ENCODE measurements around the gene KLF9. TPM values are rescaled to one million over a fixed set of nuclear protein-coding genes. Genes with fewer than 3 reads are reported as not detected.

KLF9 gene
- polyA plus RNA-seq, 1 donor: 2.6 TPM

DNA sequence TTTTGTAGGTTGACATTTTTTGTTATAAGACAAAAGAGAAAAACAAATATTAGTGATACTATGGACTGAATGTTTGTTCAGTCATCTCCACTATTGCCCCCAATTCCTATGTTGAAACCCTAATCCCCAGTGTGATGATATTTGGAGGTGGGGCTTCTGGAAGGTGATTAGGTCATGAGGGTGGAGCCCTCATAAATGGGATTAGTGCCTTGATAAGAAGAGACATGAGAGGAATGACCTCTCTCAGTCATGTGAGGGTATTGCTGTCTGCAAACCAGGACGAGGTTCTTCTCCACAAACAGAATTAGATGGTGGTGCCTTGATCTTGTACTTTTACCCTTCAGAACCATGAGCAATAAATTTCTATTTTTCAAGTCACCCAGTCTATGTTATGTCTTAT lies 34.5 kb upstream of the KLF9 start:
- peak; percentile 20 to 61 for DNase-seq
- Histone ChIP-seq H3K4me3 (ENCODE audit: low read length) (no peak overlapping the region), H3K4me1 (ENCODE audit: control insufficient read depth, insufficient read depth, low read length) (no peaks in the 10 kb centered on the region), H3K27me3 (ENCODE audit: control insufficient read depth, insufficient read depth, low read length) (no peaks in the 10 kb centered on the region), H3K9me3 (ENCODE audit: control insufficient read depth, low read depth, low read length) (no peaks in the 10 kb centered on the region), H3K36me3 (ENCODE audit: control insufficient read depth, insufficient read depth, low read length) (no peaks in the 10 kb centered on the region), H3K27ac (ENCODE audit: low read length) (no peak overlapping the region)
- WGBS (ENCODE audit: insufficient coverage, low lambda C conversion rate): no CpG with 5 or more reads among the region's 1 CpG

DNA sequence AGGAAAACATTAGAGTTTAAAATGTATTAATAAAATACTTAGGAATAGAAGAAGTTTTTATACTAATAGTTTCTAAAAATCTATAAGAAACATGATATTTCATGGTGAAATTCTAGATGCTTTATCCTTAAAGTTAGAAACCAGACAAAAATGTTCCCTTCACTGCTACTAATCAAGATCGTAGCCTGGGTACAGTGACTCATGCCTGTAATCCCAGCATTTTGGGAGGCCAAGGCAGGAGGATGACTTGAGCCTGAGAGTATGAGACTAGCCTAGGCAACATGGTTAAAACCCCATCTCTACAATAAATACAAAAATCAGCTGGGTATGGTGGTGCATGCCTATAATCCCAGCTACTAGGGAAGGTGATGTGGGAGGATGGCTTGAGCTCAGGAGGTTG lies 30.4 kb upstream of the KLF9 start:
- Histone ChIP-seq H3K27ac (ENCODE audit: low read length) (no peak overlapping the region), H3K27me3 (ENCODE audit: control insufficient read depth, insufficient read depth, low read length) (no peaks in the 10 kb centered on the region), H3K9me3 (ENCODE audit: control insufficient read depth, low read depth, low read length) (no peaks in the 10 kb centered on the region), H3K4me3 (ENCODE audit: low read length) (no peak overlapping the region), H3K36me3 (ENCODE audit: control insufficient read depth, insufficient read depth, low read length) (no peaks in the 10 kb centered on the region), H3K4me1 (ENCODE audit: control insufficient read depth, insufficient read depth, low read length) (no peaks in the 10 kb centered on the region)
- no peak for DNase-seq
- 80% methylated on average over 1 of the region's 1 CpG for WGBS (ENCODE audit: insufficient coverage, low lambda C conversion rate)

GRCh38 chr9:70442328-70442848 lies 27.9 kb upstream of the KLF9 start:
- no CpG with 5 or more reads among the region's 1 CpG for WGBS (ENCODE audit: insufficient coverage, low lambda C conversion rate)
- H3K4me1 ChIP-seq (ENCODE audit: control insufficient read depth, insufficient read depth, low read length): no peaks in the 10 kb centered on the region
- H3K9me3 ChIP-seq (ENCODE audit: control insufficient read depth, low read depth, low read length): no peaks in the 10 kb centered on the region
- DNase-seq: no peak
- H3K36me3 ChIP-seq (ENCODE audit: control insufficient read depth, insufficient read depth, low read length): no peaks in the 10 kb centered on the region
- no peak overlapping the region for H3K4me3 ChIP-seq (ENCODE audit: low read length)
- no peaks in the 10 kb centered on the region for H3K27me3 ChIP-seq (ENCODE audit: control insufficient read depth, insufficient read depth, low read length)
- no peak overlapping the region for H3K27ac ChIP-seq (ENCODE audit: low read length)

DNA sequence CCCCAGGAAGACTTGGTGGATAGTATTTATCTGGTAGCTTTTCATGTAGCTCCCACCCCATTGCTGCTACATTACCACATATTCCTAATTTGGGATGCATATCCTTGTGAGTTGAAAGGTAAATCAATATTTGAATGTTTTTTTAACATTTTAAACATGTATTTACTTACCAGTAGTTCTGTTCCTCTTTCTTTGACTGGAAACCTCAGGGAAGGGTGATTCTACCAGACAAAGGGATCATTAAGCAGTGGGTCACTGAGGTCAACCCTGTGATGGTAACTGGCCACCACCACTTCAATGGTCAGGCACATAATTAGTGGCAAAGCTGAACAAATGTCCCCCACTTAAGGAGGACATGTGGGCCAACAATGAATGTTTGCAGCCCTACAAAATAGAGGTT lies 27.2 kb upstream of the KLF9 start:
- Histone ChIP-seq H3K4me3 (ENCODE audit: low read length) (no peak overlapping the region), H3K27ac (ENCODE audit: low read length) (no peak overlapping the region), H3K27me3 (ENCODE audit: control insufficient read depth, insufficient read depth, low read length) (no peaks in the 10 kb centered on the region), H3K4me1 (ENCODE audit: control insufficient read depth, insufficient read depth, low read length) (no peaks in the 10 kb centered on the region), H3K36me3 (ENCODE audit: control insufficient read depth, insufficient read depth, low read length) (no peaks in the 10 kb centered on the region), H3K9me3 (ENCODE audit: control insufficient read depth, low read depth, low read length) (no peaks in the 10 kb centered on the region)
- DNase-seq: no peak

GRCh38 chr9:70439991-70440706 lies 25.7 kb upstream of the KLF9 start:
- WGBS (ENCODE audit: insufficient coverage, low lambda C conversion rate): 57% methylated on average over 2 of the region's 5 CpGs
- no peak for DNase-seq
- no peak overlapping the region for H3K27ac ChIP-seq (ENCODE audit: low read length)
- no peak overlapping the region for H3K4me3 ChIP-seq (ENCODE audit: low read length)
- H3K9me3 ChIP-seq (ENCODE audit: control insufficient read depth, low read depth, low read length): no peaks in the 10 kb centered on the region
- H3K4me1 ChIP-seq (ENCODE audit: control insufficient read depth, insufficient read depth, low read length): no peaks in the 10 kb centered on the region
- H3K27me3 ChIP-seq (ENCODE audit: control insufficient read depth, insufficient read depth, low read length): no peaks in the 10 kb centered on the region
- no peaks in the 10 kb centered on the region for H3K36me3 ChIP-seq (ENCODE audit: control insufficient read depth, insufficient read depth, low read length)

DNA sequence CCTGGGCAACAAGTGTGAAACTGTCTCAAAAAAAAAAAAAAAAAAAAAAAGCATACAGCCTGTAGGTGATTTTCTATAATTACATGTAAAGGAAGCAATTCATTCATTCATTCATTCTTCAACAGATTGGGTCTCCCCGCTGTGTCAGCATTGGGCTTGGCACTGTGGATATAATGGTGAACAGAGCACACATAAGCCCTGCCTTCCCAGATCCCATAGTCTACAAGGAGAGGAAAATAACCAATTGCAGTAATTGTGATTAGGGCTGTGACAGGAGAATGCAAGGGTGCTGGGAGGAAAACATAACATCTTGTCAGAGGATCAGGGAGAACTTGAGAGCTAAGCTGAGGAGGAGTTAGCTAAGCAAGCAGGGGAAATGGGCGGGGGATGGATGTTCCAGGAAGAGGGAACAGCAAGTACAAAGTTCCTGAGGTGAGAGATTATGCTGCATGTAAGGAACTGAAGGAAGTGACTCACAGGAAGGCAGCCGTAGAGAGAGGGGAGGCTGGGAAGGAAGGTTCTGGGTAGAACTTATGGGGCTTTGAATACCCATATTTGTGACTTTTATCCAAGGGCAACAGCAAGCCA lies 24.0 kb upstream of the KLF9 start:
- no peaks in the 10 kb centered on the region for H3K9me3 ChIP-seq (ENCODE audit: control insufficient read depth, low read depth, low read length)
- H3K4me3 ChIP-seq (ENCODE audit: low read length): no peak overlapping the region
- peak; percentile 33 to 72 for DNase-seq
- H3K27me3 ChIP-seq (ENCODE audit: control insufficient read depth, insufficient read depth, low read length): no peaks in the 10 kb centered on the region
- 0% methylated on average over 1 of the region's 3 CpGs for WGBS (ENCODE audit: insufficient coverage, low lambda C conversion rate)
- H3K36me3 ChIP-seq (ENCODE audit: control insufficient read depth, insufficient read depth, low read length): no peaks in the 10 kb centered on the region
- H3K27ac ChIP-seq (ENCODE audit: low read length): no peak overlapping the region
- no peaks in the 10 kb centered on the region for H3K4me1 ChIP-seq (ENCODE audit: control insufficient read depth, insufficient read depth, low read length)

GRCh38 chr9:70435948-70436347 lies 21.5 kb upstream of the KLF9 start:
- no peak for DNase-seq

DNA sequence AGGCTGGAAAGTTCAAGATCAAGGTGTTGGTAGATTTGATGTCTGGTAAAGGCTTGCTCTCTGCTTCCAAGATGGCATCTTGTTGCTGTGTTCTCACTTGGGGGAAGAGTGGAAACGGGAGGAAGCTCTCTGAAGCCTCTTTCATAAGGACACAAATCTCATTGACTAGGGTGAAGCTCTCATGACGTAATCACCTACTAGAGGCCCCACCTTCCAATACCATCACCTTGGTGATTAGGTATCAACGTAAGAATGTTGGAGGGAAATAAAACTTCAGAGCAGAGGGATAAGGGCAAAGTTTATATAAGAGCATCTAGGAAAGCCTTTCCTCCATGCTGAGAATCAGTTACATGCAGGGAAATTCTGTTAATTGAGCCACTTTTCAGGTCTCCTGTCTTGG lies 15.4 kb upstream of the KLF9 start:
- no peak overlapping the region for H3K4me3 ChIP-seq (ENCODE audit: low read length)
- no peaks in the 10 kb centered on the region for H3K27me3 ChIP-seq (ENCODE audit: control insufficient read depth, insufficient read depth, low read length)
- peaks cover 4% of the 10 kb centered on the region for H3K9me3 ChIP-seq (ENCODE audit: control insufficient read depth, low read depth, low read length)
- DNase-seq: no peak
- no CpG with 5 or more reads among the region's 3 CpGs for WGBS (ENCODE audit: insufficient coverage, low lambda C conversion rate)
- H3K36me3 ChIP-seq (ENCODE audit: control insufficient read depth, insufficient read depth, low read length): no peaks in the 10 kb centered on the region
- H3K27ac ChIP-seq (ENCODE audit: low read length): no peak overlapping the region
- no peaks in the 10 kb centered on the region for H3K4me1 ChIP-seq (ENCODE audit: control insufficient read depth, insufficient read depth, low read length)

More at GRCh38 chr9:70435948-70436347, 21.5 kb upstream of the KLF9 start:
- Histone ChIP-seq H3K4me3 (ENCODE audit: low read length) (no peak overlapping the region), H3K27me3 (ENCODE audit: control insufficient read depth, insufficient read depth, low read length) (no peaks in the 10 kb centered on the region), H3K4me1 (ENCODE audit: control insufficient read depth, insufficient read depth, low read length) (no peaks in the 10 kb centered on the region), H3K27ac (ENCODE audit: low read length) (no peak overlapping the region), H3K9me3 (ENCODE audit: control insufficient read depth, low read depth, low read length) (peaks cover 4% of the 10 kb centered on the region), H3K36me3 (ENCODE audit: control insufficient read depth, insufficient read depth, low read length) (no peaks in the 10 kb centered on the region)
- WGBS (ENCODE audit: insufficient coverage, low lambda C conversion rate): 73% methylated on average over 1 of the region's 1 CpG

- H3K36me3 ChIP-seq (ENCODE audit: control insufficient read depth, insufficient read depth, low read length): no peaks in the 10 kb centered on the region
- H3K4me3 ChIP-seq (ENCODE audit: low read length): no peak overlapping the region
- DNase-seq: no peak
- H3K27me3 ChIP-seq (ENCODE audit: control insufficient read depth, insufficient read depth, low read length): peaks cover 4% of the 10 kb centered on the region
- H3K4me1 ChIP-seq (ENCODE audit: control insufficient read depth, insufficient read depth, low read length): no peaks in the 10 kb centered on the region
- H3K9me3 ChIP-seq (ENCODE audit: control insufficient read depth, low read depth, low read length): peaks cover 4% of the 10 kb centered on the region
- WGBS (ENCODE audit: insufficient coverage, low lambda C conversion rate): 92% methylated on average over 3 of the region's 5 CpGs
- H3K27ac ChIP-seq (ENCODE audit: low read length): no peak overlapping the region
Observed at GRCh38 chr9:70428781-70429180, 14.3 kb upstream of the KLF9 start.

DNA sequence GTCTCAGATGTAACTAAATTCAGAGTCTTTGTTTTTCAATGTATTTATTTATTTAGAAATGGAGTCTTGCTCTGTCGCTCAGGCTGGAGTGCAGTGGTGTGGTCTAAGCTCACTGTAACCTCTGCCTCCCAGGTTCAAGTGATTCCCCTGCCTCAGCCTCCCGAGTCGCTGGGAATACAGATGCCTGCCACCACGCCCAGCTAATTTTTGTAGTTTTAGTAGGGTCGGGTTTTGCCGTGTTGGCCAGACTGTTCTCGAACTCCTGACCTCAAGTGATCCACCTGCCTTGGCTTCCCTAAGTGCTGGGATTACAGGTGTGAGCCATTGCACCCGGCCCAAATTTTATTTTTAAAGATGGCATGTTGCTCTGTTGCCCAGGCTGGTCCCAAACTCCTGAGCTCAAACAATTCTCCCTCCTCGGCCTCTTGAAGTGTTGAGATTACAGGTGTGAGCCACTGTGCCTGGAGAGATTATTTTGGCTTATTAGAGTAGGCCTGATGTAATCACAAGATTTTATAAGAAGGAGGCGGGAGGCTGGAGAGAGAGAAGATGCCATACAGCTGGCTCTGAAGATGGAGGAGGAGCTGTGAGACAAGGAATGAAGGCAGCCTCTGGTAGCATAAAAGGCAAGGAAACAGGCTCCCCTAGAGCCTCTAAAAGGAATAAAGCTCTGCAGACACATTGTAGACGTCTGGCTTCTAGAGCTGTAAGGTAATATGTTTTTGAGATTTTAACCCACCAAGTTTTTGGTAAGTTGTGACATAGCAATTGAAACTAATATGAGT lies 12.9 kb upstream of the KLF9 start:
- 100% methylated on average over 1 of the region's 11 CpGs for WGBS (ENCODE audit: insufficient coverage, low lambda C conversion rate)
- DNase-seq: no peak
- no peak overlapping the region for H3K27ac ChIP-seq (ENCODE audit: low read length)
- H3K4me3 ChIP-seq (ENCODE audit: low read length): no peak overlapping the region
- H3K4me1 ChIP-seq (ENCODE audit: control insufficient read depth, insufficient read depth, low read length): no peaks in the 10 kb centered on the region
- peaks cover 15% of the 10 kb centered on the region for H3K27me3 ChIP-seq (ENCODE audit: control insufficient read depth, insufficient read depth, low read length)
- no peaks in the 10 kb centered on the region for H3K36me3 ChIP-seq (ENCODE audit: control insufficient read depth, insufficient read depth, low read length)
- H3K9me3 ChIP-seq (ENCODE audit: control insufficient read depth, low read depth, low read length): peaks cover 4% of the 10 kb centered on the region
